Activated CD4-positive, alpha-beta T cell treated with anti-CD3 and anti-CD28 coated beads for 36 hours (primary cell): ENCODE data around the gene ZNF629. TPM values are rescaled to one million over a fixed set of nuclear protein-coding genes. Genes with fewer than 3 reads are reported as not detected.

Source experiments
- ATAC-seq: fragments of 200-7000 bp; cut with Tn5 transposase; one replicate; pipeline ENCODE4 v1.10.0; 2021; ENCODE audit warnings: mild to moderate bottlenecking, moderate library complexity
- CTCF ChIA-PET: fragments of 350-600 bp; sonication (Branson Sonifier 250); formaldehyde crosslinking; loops from one replicate; lab custom pipeline; 2021; ENCODE audit warnings: antibody characterized with exemption; lab: Charles Lee
- POLR2A ChIA-PET: fragments of 350-600 bp; sonication (Branson Sonifier 250); formaldehyde crosslinking; loops from one replicate; lab custom pipeline; 2021; ENCODE audit warnings: antibody characterized with exemption, inconsistent platforms; lab: Charles Lee
- DNase-seq: peaks from one replicate; pipeline ENCODE4 v3.0.0-alpha.2; 2020
- H3K27ac Mint-ChIP-seq: one replicate; pipeline ENCODE4 v1.8.0; 2021; ENCODE audit warnings: mixed read lengths
- H3K27me3 Mint-ChIP-seq: one replicate; pipeline ENCODE4 v1.8.0; 2021; ENCODE audit warnings: mixed read lengths
- H3K36me3 Mint-ChIP-seq: one replicate; pipeline ENCODE4 v1.8.0; 2021; ENCODE audit warnings: low read depth, mixed read lengths
- H3K4me1 Mint-ChIP-seq: one replicate; pipeline ENCODE4 v1.8.0; 2021; ENCODE audit warnings: mixed read lengths
- H3K4me3 Mint-ChIP-seq: one replicate; pipeline ENCODE4 v1.8.0; 2021; ENCODE audit warnings: mild to moderate bottlenecking, moderate library complexity, mixed read lengths
- H3K9me3 Mint-ChIP-seq: one replicate; pipeline ENCODE4 v1.8.0; 2021; ENCODE audit warnings: low read depth, mixed read lengths
- intact Hi-C, 2 experiments: fragments of 100-400 bp; cut with DNase I in 1 of 2; cut with micrococcal nuclease in 1 of 2; formaldehyde crosslinking; loops; one replicate each; pipeline versions ENCODE4 v1.14.2 to v1.15.1; 2022 to 2024; cut with DNase I, micrococcal nuclease
- total RNA-seq, 2 experiments: library from RNA; stranded (reverse); gene quantifications; one replicate each; pipeline ENCODE4 v1.2.3, GENCODE V29; 2021

The ZNF629 gene
- total RNA-seq, 2 experiments from 2014 or later: 3.4 to 3.7 TPM

DNA sequence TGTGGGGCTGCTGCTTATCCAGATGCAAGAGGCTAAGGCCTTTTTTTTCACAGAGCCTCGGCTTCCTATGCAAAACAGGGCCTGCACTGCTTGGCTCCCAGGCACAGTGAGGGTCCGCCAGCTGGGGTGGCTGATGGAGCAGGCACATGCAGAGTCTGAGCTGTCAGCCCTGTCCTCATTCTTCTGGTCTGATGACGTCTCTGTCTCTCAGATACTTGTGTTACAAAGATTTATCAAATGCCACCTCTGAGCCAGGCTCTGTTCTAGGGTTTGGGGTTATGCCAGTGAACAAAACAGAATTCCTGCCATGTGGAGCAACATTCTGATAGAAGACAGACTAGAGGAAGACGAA, 20.1 kb downstream of the ZNF629 start:
- no peak overlapping the region for H3K4me3 Mint-ChIP-seq
- H3K9me3 Mint-ChIP-seq: no peaks in the 10 kb centered on the region
- no peaks in the 10 kb centered on the region for H3K27me3 Mint-ChIP-seq
- H3K36me3 Mint-ChIP-seq: peaks cover 56% of the 10 kb centered on the region
- H3K4me1 Mint-ChIP-seq: peaks cover 15% of the 10 kb centered on the region
- intact Hi-C loops: loop anchor here in 1 of 2 experiments (10.0 kb wide), 1 partner anchor 48 kb away; no protein-coding TSS in a partner anchor
- no peak for ATAC-seq
- no peak for DNase-seq
- no peak overlapping the region for H3K27ac Mint-ChIP-seq
- CTCF ChIA-PET: no interaction called here
- POLR2A ChIA-PET: no interaction called here

GRCh38 chr16:30766206-30766932, 20.6 kb downstream of the ZNF629 start:
- ChIA-PET CTCF (interaction anchor here (0.6 kb wide), 1 partner anchor 24 kb away, joined by 3 read pairs; no protein-coding TSS in a partner anchor), POLR2A (no interaction called here)
- ATAC-seq (no peak), DNase-seq (no peak)
- H3K27me3 Mint-ChIP-seq: no peaks in the 10 kb centered on the region
- no peak overlapping the region for H3K4me3 Mint-ChIP-seq
- intact Hi-C loops: loop anchor here in 1 of 2 experiments (10.0 kb wide), 1 partner anchor 48 kb away; no protein-coding TSS in a partner anchor
- no peaks in the 10 kb centered on the region for H3K9me3 Mint-ChIP-seq
- H3K4me1 Mint-ChIP-seq: peaks cover 15% of the 10 kb centered on the region
- H3K27ac Mint-ChIP-seq: no peak overlapping the region
- H3K36me3 Mint-ChIP-seq: peaks cover 56% of the 10 kb centered on the region

GRCh38 chr16:30764816-30765465, 22.1 kb downstream of the ZNF629 start:
- ChIA-PET CTCF (interaction anchor here (0.7 to 0.8 kb wide), 2 partner anchors 10 to 35 kb away, joined by 3 to 5 read pairs; no protein-coding TSS in a partner anchor), POLR2A (interaction anchor here (0.6 to 0.8 kb wide), 3 partner anchors 38 to 117 kb away, joined by 3 to 8 read pairs (median 3); no protein-coding TSS in a partner anchor)
- H3K36me3 Mint-ChIP-seq: peaks cover 50% of the 10 kb centered on the region

DNA sequence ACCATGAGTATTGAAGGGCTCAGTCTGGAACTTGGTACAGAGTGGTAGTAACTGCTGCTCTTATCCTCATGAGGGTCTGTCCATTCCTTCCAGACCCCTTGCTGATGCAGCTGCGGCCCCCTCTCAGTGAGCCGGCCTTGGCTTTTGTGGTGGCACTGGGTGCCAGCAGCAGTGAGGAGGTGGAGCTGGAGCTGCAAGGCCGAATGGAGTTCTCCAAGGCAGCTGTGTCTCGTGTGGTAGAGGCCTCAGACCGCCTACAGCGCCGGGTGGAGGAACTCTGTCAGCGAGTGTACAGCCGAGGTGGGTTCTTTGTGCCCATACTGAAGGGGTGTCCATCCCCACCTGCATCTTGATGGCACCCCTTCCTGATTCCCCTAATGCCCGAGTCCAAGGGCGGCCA, 22.9 kb downstream of the ZNF629 start:
- Mint-ChIP-seq H3K4me1 (peaks cover 25% of the 10 kb centered on the region), H3K9me3 (no peaks in the 10 kb centered on the region), H3K27ac (no peak overlapping the region), H3K27me3 (no peaks in the 10 kb centered on the region), H3K4me3 (peak overlapping the region; percentile 90), H3K36me3 (peaks cover 43% of the 10 kb centered on the region)
- CTCF ChIA-PET: interaction anchor here (1.0 kb wide), 1 partner anchor 11 kb away, joined by 4 read pairs; no protein-coding TSS in a partner anchor
- POLR2A ChIA-PET: interaction anchor here (0.6 kb wide), 1 partner anchor 34 kb away, joined by 3 read pairs; no protein-coding TSS in a partner anchor
- intact Hi-C loops: loop anchor here in 1 of 2 experiments (10.0 kb wide), 1 partner anchor 51 kb away; no protein-coding TSS in a partner anchor
- DNase-seq (no peak), ATAC-seq (no peak)

More at GRCh38 chr16:30764816-30765465, 22.1 kb downstream of the ZNF629 start:
- H3K4me1 Mint-ChIP-seq: peaks cover 25% of the 10 kb centered on the region
- intact Hi-C loops: loop anchor here in 1 of 2 experiments (10.0 kb wide), 1 partner anchor 50 kb away; no protein-coding TSS in a partner anchor
- ATAC-seq (no peak), DNase-seq (no peak)
- H3K9me3 Mint-ChIP-seq: no peaks in the 10 kb centered on the region
- H3K27ac Mint-ChIP-seq: no peak overlapping the region
- no peak overlapping the region for H3K4me3 Mint-ChIP-seq
- no peaks in the 10 kb centered on the region for H3K27me3 Mint-ChIP-seq

DNA sequence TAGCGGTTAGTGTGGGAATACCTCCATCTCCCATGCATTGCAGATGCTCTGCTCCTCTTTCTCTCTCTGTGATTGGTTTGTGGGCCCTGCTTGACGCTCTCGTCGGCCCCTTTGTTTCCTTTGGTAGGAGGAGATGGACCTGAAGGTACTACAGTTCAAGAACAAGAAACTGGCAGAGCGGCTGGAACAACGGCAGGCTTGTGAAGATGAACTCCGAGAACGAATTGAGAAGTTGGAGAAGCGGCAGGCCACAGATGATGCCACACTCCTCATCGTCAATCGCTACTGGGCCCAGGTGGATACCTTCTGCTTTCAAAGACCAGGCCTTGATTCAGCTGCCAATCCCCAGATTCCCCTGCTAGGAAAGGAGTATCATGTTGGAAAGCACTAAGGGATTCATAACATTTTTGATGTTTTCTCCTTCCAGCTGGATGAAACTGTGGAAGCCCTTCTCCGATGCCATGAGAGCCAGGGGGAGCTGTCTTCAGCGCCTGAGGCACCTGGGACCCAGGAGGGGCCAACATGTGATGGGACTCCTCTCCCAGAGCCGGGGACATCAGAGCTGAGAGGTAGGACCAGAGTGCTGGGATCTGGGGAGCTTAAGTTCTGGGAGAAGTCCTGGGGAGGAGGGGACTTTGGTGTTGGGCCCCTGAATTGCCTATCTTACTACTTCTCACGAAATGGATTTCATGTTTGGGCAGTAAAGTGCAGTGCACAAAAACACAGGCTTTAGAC, 23.8 kb downstream of the ZNF629 start:
- H3K36me3 Mint-ChIP-seq: peaks cover 38% of the 10 kb centered on the region
- CTCF ChIA-PET: interaction anchor here (0.6 to 1.1 kb wide), 3 partner anchors 12 to 182 kb away, joined by 4 read pairs; no protein-coding TSS in a partner anchor
- H3K4me3 Mint-ChIP-seq: peak overlapping the region; percentile 90

GRCh38 chr16:30761928-30762902, 24.8 kb downstream of the ZNF629 start, which contains the start of the genes CFAP119 and RNF40:
Gene CFAP119 (minus strand): TSS chr16:30762062. CDS start chr16:30761748, 314 bp downstream.
Gene RNF40 (plus strand): TSS chr16:30762322. CDS start chr16:30762546, 224 bp downstream.
- Mint-ChIP-seq H3K4me1 (peaks cover 25% of the 10 kb centered on the region), H3K36me3 (peaks cover 30% of the 10 kb centered on the region), H3K27me3 (no peaks in the 10 kb centered on the region), H3K9me3 (no peaks in the 10 kb centered on the region), H3K27ac (peak within 1 kb of the TSS; percentile 83), H3K4me3 (peak within 1 kb of the TSS; percentile 90)
- CTCF ChIA-PET: interaction anchor here (0.6 kb wide), 1 partner anchor 141 kb away, joined by 4 read pairs; no protein-coding TSS in a partner anchor
- intact Hi-C loops: loop anchor here (1.0 to 10.0 kb wide), 14 partner anchors 13 to 697 kb away; partner anchors contain the start of genes ARMC5 (in 1 of the 2), BCL7C (in 1 of the 2), FBRS (in 1 of the 2) and FBXL19 (in 1 of the 2)
- ATAC-seq (peak; percentile 98), DNase-seq (peak; percentile 94)
- POLR2A ChIA-PET: interaction anchor here (0.6 to 2.9 kb wide), 3 partner anchors 14 to 104 kb away, joined by 4 to 14 read pairs (median 5); partner anchors contain the start of gene PHKG2

More for the DNA sequence above, 23.8 kb downstream of the ZNF629 start:
- intact Hi-C loops: loop anchor here (1.0 to 10.0 kb wide), 14 partner anchors 12 to 696 kb away; partner anchors contain the start of genes ARMC5 (in 1 of the 2), BCL7C (in 1 of the 2), FBRS (in 1 of the 2) and FBXL19 (in 1 of the 2)
- Mint-ChIP-seq H3K4me1 (peaks cover 25% of the 10 kb centered on the region), H3K9me3 (no peaks in the 10 kb centered on the region), H3K27ac (peak overlapping the region; percentile 83), H3K27me3 (no peaks in the 10 kb centered on the region)
- POLR2A ChIA-PET: interaction anchor here (0.6 kb wide), 1 partner anchor 23 kb away, joined by 5 read pairs; no protein-coding TSS in a partner anchor
- ATAC-seq (no peak), DNase-seq (no peak)

DNA sequence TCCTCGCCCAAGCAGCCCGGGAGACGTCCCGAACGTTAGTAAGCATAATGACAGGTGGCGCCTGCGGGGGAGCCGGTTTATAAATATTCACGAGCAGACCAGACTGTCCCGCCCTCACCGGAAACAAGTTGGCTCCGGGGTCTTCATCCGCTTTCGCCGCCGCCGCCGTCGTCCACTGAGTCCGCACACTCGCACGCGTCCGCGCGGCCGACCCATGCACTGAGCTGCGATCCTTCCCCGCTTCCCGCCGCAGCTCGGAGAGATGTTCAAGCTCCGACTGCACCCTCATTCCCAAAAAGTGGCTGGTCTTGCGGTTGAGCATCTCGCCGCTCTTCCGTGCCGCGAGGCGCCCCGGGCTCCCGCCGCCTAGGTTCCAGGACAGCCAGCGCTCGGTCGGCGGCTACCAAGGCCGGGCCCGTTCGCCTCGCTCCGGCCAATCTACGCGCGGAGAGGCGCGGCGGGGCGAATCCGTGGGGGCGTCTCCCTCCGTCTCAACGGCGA, 25.5 kb downstream of the ZNF629 start:
- DNase-seq (peak; percentile 64), ATAC-seq (peak; percentile 36)
- H3K27me3 Mint-ChIP-seq: no peaks in the 10 kb centered on the region
- H3K9me3 Mint-ChIP-seq: no peaks in the 10 kb centered on the region
- H3K27ac Mint-ChIP-seq: no peak overlapping the region
- peak overlapping the region; percentile 90 for H3K4me3 Mint-ChIP-seq
- ChIA-PET POLR2A (interaction anchor here (0.6 to 2.9 kb wide), 3 partner anchors 14 to 103 kb away, joined by 3 to 14 read pairs (median 4); partner anchors contain the start of gene PHKG2), CTCF (interaction anchor here (0.6 kb wide), 1 partner anchor 142 kb away, joined by 4 read pairs; no protein-coding TSS in a partner anchor)
- H3K36me3 Mint-ChIP-seq: peaks cover 26% of the 10 kb centered on the region
- intact Hi-C loops: loop anchor here in 1 of 2 experiments (10.0 kb wide), 1 partner anchor 53 kb away; no protein-coding TSS in a partner anchor
- peaks cover 25% of the 10 kb centered on the region for H3K4me1 Mint-ChIP-seq

DNA sequence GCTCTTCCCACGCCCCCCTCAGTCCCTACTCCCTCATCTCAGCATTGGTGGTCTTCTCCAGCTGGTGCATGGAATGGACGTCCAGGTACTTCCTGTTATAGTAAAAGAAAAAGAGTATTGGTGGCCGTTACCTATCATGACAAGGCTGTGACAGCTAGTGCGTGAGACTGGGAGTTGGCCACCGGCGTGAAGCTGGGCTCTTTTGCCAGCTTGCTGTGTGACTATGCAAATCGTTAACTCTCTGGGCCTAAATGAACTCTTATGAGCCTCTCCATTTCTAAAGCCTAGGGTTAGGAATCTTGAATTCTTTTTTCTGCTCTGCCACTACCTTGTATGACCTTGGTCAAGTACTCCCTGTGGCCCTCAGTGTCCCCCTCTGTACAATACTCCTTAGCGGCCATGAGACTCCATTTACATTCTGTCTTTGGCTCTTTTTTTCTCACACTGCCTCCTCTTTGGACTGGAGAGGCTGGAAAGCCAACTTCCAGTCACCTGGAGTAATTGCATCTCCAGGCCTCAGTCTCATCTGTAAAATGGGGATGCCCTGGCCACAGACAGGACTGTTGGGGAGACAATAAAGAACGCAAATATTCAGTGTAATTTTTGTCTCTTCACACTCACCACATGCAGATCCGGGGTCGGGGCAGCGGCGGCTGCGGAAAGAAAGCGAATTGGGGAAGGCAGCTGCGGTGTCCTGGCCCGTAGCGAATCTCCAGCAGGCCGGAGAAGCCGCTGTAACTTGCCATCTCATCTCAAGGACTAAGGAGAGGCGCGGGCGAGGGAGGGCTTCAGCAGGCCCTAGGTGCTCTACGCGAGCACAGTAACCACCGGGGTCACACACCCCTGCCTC, 26.2 kb downstream of the ZNF629 start:
- ATAC-seq (no peak), DNase-seq (no peak)
- Mint-ChIP-seq H3K9me3 (no peaks in the 10 kb centered on the region), H3K36me3 (peaks cover 20% of the 10 kb centered on the region), H3K27me3 (no peaks in the 10 kb centered on the region), H3K4me1 (peaks cover 25% of the 10 kb centered on the region), H3K4me3 (peak overlapping the region; percentile 90), H3K27ac (no peak overlapping the region)
- ChIA-PET POLR2A (interaction anchor here (0.6 to 2.9 kb wide), 2 partner anchors 13 to 51 kb away, joined by 3 to 14 read pairs; partner anchors contain the start of gene PHKG2), CTCF (interaction anchor here (1.6 to 2.2 kb wide), 2 partner anchors 17 to 67 kb away, joined by 5 to 8 read pairs; no protein-coding TSS in a partner anchor)
- intact Hi-C loops: loop anchor here in 1 of 2 experiments (10.0 kb wide), 1 partner anchor 54 kb away; no protein-coding TSS in a partner anchor
